SK-N-SH treated with all-trans-retinoic acid at 6 μM for 48 hours (cell line): ENCODE results near the gene FMO5.
"Not testable (repeated sequence)": the region's sequence is repeated elsewhere in the genome, so short reads cannot be mapped to it uniquely, and the experiment has no call there.

Experiments used
- ARNTL ChIP-seq: fragments of 450-650 bp; formaldehyde crosslinking; IDR thresholded peaks from 2 replicates; pipeline ENCODE4 v1.5.0; 2020; ENCODE audit warnings: low read depth, mild to moderate bottlenecking, moderate library complexity, borderline replicate concordance
- RARB ChIP-seq: fragments of 250-450 bp; sonication (Bioruptor Pico); IDR thresholded peaks from 2 replicates; pipeline ENCODE4 v1.8.0; 2021; ENCODE audit warnings: mild to moderate bottlenecking, moderate library complexity

DNA sequence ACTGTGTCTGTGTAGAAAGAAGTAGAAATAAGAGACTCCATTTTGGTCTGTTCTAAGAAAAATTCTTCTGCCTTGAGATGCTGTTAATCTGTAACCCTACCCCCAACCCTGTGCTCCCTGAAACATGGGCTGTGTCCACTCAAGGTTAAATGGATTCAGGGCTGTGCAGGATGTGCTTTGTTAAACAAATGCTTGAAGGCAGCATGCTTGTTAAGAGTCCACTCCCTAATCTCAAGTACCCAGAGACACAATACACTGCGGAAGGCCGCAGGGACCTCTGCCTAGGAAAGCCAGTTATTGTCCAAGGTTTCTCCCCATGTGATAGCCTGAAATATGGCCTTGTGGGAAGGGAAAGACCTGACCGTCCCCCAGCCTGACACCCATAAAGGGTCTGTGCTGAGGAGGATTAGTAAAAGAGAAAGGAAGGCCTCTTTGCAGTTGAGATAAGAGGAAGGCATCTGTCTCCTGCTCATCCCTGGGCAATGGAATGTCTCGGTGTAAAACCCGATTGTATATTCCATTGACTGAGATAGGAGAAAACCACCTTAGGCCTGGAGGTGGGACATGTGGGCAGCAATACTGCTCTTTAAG, 15.1 kb upstream of the FMO5 start:
- TF ChIP-seq RARB, ARNTL (CRISPR knock-in tag): not testable (repeated sequence)
